Measurements from ENCODE around the gene UBXN2A.

Gene UBXN2A

GRCh38 chr2:24022324-24022974 lies 82.2 kb downstream of the UBXN2A start:
- DNase-seq (ENCODE audit: low read depth in 1 of 2, low spot score in 1 of 2) = no peak
- H3K4me3 ChIP-seq (replicated peaks; ENCODE audit: insufficient read depth, low read length) = no peak overlapping the region
- H3K27me3 ChIP-seq (ENCODE audit: insufficient read depth, poor library complexity, severe bottlenecking) = no peaks in the 10 kb centered on the region
- TF ChIP-seq SPI1 (IDR thresholded peaks at IDR 0.05; ENCODE audit: borderline replicate concordance, low read depth) (no peak), GABPA (IDR thresholded peaks at IDR 0.05; ENCODE audit: low read depth) (no peak), POLR2AphosphoS5 (IDR thresholded peaks at IDR 0.05; ENCODE audit: low read depth) (no peak)
- TF ChIP-seq, protein P1, sequence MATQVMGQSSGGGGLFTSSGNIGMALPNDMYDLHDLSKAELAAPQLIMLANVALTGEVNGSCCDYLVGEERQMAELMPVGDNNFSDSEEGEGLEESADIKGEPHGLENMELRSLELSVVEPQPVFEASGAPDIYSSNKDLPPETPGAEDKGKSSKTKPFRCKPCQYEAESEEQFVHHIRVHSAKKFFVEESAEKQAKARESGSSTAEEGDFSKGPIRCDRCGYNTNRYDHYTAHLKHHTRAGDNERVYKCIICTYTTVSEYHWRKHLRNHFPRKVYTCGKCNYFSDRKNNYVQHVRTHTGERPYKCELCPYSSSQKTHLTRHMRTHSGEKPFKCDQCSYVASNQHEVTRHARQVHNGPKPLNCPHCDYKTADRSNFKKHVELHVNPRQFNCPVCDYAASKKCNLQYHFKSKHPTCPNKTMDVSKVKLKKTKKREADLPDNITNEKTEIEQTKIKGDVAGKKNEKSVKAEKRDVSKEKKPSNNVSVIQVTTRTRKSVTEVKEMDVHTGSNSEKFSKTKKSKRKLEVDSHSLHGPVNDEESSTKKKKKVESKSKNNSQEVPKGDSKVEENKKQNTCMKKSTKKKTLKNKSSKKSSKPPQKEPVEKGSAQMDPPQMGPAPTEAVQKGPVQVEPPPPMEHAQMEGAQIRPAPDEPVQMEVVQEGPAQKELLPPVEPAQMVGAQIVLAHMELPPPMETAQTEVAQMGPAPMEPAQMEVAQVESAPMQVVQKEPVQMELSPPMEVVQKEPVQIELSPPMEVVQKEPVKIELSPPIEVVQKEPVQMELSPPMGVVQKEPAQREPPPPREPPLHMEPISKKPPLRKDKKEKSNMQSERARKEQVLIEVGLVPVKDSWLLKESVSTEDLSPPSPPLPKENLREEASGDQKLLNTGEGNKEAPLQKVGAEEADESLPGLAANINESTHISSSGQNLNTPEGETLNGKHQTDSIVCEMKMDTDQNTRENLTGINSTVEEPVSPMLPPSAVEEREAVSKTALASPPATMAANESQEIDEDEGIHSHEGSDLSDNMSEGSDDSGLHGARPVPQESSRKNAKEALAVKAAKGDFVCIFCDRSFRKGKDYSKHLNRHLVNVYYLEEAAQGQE (IDR thresholded peaks at IDR 0.05; ENCODE audit: insufficient replicate concordance, low read depth) = no peak
- TF ChIP-seq, protein P2, sequence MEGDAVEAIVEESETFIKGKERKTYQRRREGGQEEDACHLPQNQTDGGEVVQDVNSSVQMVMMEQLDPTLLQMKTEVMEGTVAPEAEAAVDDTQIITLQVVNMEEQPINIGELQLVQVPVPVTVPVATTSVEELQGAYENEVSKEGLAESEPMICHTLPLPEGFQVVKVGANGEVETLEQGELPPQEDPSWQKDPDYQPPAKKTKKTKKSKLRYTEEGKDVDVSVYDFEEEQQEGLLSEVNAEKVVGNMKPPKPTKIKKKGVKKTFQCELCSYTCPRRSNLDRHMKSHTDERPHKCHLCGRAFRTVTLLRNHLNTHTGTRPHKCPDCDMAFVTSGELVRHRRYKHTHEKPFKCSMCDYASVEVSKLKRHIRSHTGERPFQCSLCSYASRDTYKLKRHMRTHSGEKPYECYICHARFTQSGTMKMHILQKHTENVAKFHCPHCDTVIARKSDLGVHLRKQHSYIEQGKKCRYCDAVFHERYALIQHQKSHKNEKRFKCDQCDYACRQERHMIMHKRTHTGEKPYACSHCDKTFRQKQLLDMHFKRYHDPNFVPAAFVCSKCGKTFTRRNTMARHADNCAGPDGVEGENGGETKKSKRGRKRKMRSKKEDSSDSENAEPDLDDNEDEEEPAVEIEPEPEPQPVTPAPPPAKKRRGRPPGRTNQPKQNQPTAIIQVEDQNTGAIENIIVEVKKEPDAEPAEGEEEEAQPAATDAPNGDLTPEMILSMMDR (IDR thresholded peaks at IDR 0.05; ENCODE audit: insufficient read depth, low read length) = no peak
- no peak overlapping the region for H3K27ac ChIP-seq (replicated peaks)

DNA sequence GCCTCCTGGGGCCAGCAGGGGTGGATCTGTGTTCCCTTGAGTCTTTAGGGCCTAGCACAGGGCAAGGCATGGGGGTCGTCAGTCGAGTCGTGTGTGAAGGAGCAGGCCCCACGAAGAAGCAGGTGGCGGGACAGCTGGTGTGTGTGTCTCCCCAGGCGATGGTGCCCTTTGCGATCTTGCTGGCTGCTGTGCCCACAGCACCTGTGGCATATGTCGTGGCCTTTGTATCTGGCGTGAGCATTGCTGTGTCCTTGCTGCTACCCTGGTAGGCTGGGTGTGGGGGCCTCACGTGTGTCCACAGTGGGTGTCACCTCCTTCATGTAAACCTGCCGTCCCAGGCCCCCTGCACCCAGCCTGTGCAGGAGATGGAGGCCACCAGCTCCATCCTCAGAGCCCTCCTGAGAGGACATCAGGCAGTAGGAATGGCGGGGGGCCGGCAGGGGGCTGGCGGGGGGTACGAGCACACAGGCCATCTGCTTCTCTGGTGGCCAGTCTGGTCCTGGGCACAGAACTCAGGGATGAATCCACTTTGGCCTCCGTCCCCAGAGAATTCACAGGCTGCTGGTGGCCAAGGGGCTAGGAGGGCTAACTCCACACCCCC lies 82.8 kb downstream of the UBXN2A start:
- no peak overlapping the region for H3K4me3 ChIP-seq (replicated peaks; ENCODE audit: insufficient read depth, low read length)
- no peak overlapping the region for H3K27ac ChIP-seq (replicated peaks)
- H3K27me3 ChIP-seq (ENCODE audit: insufficient read depth, poor library complexity, severe bottlenecking) = no peaks in the 10 kb centered on the region
- TF ChIP-seq, protein P2 (IDR thresholded peaks at IDR 0.05; ENCODE audit: insufficient read depth, low read length) = no peak
- no peak for TF ChIP-seq SPI1 (IDR thresholded peaks at IDR 0.05; ENCODE audit: borderline replicate concordance, low read depth)
- TF ChIP-seq POLR2AphosphoS5 (IDR thresholded peaks at IDR 0.05; ENCODE audit: low read depth) = no peak
- no peak for TF ChIP-seq GABPA (IDR thresholded peaks at IDR 0.05; ENCODE audit: low read depth)
- TF ChIP-seq, protein P1 (IDR thresholded peaks at IDR 0.05; ENCODE audit: insufficient replicate concordance, low read depth) = no peak
- DNase-seq (ENCODE audit: low read depth in 1 of 2, low spot score in 1 of 2) = no peak

DNA sequence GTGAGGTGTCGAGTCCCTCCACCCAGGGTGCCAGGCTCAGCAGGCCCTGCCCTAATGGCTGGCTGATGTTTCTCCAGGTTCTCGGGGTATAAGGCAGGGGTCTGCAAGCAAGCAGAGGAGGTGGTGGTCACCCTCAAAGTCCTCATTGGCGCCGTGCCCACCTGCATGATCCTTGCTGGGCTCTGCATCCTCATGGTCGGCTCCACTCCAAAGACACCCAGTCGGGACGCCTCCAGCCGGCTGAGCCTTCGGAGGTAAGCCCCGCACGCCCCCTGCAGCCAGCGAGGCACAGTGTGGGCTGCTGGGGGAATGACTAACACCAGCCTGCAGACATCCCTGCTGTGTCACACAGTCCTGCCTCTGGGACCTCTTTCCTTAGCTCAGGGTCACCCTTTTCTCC lies 83.8 kb downstream of the UBXN2A start:
- no peaks in the 10 kb centered on the region for H3K27me3 ChIP-seq (ENCODE audit: insufficient read depth, poor library complexity, severe bottlenecking)
- DNase-seq (ENCODE audit: low read depth in 1 of 2, low spot score in 1 of 2) = no peak

More for the DNA sequence above, 83.8 kb downstream of the UBXN2A start:
- Histone ChIP-seq H3K4me3 (replicated peaks; ENCODE audit: insufficient read depth, low read length) (no peak overlapping the region), H3K27ac (replicated peaks) (no peak overlapping the region)
- TF ChIP-seq GABPA (IDR thresholded peaks at IDR 0.05; ENCODE audit: low read depth) (no peak), SPI1 (IDR thresholded peaks at IDR 0.05; ENCODE audit: borderline replicate concordance, low read depth) (no peak), POLR2AphosphoS5 (IDR thresholded peaks at IDR 0.05; ENCODE audit: low read depth) (no peak)
- TF ChIP-seq, protein P2 (IDR thresholded peaks at IDR 0.05; ENCODE audit: insufficient read depth, low read length) = no peak
- TF ChIP-seq, protein P1 (IDR thresholded peaks at IDR 0.05; ENCODE audit: insufficient replicate concordance, low read depth) = no peak
